Peyer's patch (tissue), 4 donors: Measurements from ENCODE around the gene TTC12.

Experiments used
- POLR2A ChIP-seq, 2 donors: fragments of 450-650 bp; IDR thresholded peaks; one replicate each; pipeline ENCODE4 v1.5.1; 2017; ENCODE audit warnings: antibody characterized with exemption in 2 of 2, mild to moderate bottlenecking in 2 of 2, moderate library complexity in 2 of 2
- TF ChIP-seq, protein P1 (sequence below), 6 experiments: fragments of 450-650 bp in 4 of 6; fragments of 200-600 bp in 2 of 6; sonication (generic) in 1 of 6; IDR thresholded peaks; one replicate each; pipeline ENCODE4 v1.5.1; 2017 to 2019; ENCODE audit warnings: antibody characterized with exemption in 6 of 6, mild to moderate bottlenecking in 3 of 6, moderate library complexity in 1 of 6

GRCh38 chr11:113401718-113402117 lies 87.3 kb downstream of the TTC12 start:
- TF ChIP-seq, protein P1, sequence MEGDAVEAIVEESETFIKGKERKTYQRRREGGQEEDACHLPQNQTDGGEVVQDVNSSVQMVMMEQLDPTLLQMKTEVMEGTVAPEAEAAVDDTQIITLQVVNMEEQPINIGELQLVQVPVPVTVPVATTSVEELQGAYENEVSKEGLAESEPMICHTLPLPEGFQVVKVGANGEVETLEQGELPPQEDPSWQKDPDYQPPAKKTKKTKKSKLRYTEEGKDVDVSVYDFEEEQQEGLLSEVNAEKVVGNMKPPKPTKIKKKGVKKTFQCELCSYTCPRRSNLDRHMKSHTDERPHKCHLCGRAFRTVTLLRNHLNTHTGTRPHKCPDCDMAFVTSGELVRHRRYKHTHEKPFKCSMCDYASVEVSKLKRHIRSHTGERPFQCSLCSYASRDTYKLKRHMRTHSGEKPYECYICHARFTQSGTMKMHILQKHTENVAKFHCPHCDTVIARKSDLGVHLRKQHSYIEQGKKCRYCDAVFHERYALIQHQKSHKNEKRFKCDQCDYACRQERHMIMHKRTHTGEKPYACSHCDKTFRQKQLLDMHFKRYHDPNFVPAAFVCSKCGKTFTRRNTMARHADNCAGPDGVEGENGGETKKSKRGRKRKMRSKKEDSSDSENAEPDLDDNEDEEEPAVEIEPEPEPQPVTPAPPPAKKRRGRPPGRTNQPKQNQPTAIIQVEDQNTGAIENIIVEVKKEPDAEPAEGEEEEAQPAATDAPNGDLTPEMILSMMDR (IDR thresholded peaks at IDR 0.05) = no peak
- no peak for TF ChIP-seq POLR2A (IDR thresholded peaks at IDR 0.05)
